BE2C (cell line): ENCODE results near the gene SRP72.

ENCODE experiments used
- DNase-seq: peaks from one replicate; pipeline ENCODE4 v3.0.0-alpha.2; 2020
- H3K27me3 ChIP-seq: fragments of 250-450 bp; sonication (Bioruptor Pico); 2 replicates; pipeline ENCODE4 v1.5.1; 2020; ENCODE audit warnings: mild to moderate bottlenecking
- H3K36me3 ChIP-seq: fragments of 250-450 bp; sonication (Bioruptor Pico); 2 replicates; pipeline ENCODE4 v1.5.1; 2020; ENCODE audit warnings: mild to moderate bottlenecking
- H3K4me1 ChIP-seq: fragments of 250-450 bp; sonication (Bioruptor Pico); 2 replicates; pipeline ENCODE4 v1.5.1; 2020
- H3K4me3 ChIP-seq: 2 replicates; pipeline ENCODE4 v1.5.1; 2011; ENCODE audit warnings: low read depth, low read length
- H3K9me3 ChIP-seq: fragments of 250-450 bp; sonication (Bioruptor Pico); 2 replicates; pipeline ENCODE4 v1.5.1; 2020
- CTCF ChIP-seq: IDR thresholded peaks from 2 replicates; pipeline ENCODE4 v1.5.1; 2012; ENCODE audit warnings: mild to moderate bottlenecking, low read depth, low read length

Gene SRP72

DNA sequence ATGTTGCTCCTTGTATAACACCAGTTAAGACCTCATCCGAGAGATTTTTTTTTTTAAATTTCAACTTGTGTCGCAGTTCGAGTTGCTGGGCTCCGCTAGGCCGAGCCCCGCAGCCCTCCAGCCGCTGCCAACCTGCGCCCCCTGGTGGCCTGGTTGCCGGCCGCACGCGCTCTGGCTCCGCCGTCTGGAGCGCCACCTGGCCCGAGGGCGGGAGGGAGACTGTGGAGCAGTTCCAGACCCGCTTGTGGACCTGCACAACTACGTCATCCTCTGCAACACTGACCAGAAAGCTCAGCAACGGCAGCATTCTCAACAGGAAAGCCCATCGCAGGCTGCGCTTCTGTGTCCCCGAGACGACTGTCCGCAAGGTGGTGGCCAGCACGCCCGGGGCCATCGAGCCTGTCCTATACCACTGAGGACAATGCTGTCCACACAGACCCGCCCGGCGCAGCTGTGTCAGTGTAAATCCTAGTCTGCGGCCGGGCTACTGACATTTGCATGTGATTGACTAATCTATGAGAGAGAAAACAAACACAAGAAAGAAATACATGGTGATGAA is 77.2 kb downstream of the SRP72 start:
- no peaks in the 10 kb centered on the region for H3K4me1 ChIP-seq
- peaks cover 3% of the 10 kb centered on the region; the same call in 1 of the 2 replicates for H3K27me3 ChIP-seq
- H3K36me3 ChIP-seq: no peaks in the 10 kb centered on the region
- no peaks in the 10 kb centered on the region for H3K9me3 ChIP-seq
- TF ChIP-seq CTCF: peak; percentile 94
- DNase-seq: peak; percentile 94
- H3K4me3 ChIP-seq: peak overlapping the region; percentile 62

- no peak for DNase-seq
- peaks cover 7% of the 10 kb centered on the region; the same call in 1 of the 2 replicates for H3K27me3 ChIP-seq
- H3K36me3 ChIP-seq: no peaks in the 10 kb centered on the region
- no peaks in the 10 kb centered on the region for H3K9me3 ChIP-seq
- no peak for TF ChIP-seq CTCF
- H3K4me3 ChIP-seq: no peak overlapping the region
- H3K4me1 ChIP-seq: no peaks in the 10 kb centered on the region
Observed at GRCh38 chr4:56550642-56551041, 83.2 kb downstream of the SRP72 start.

GRCh38 chr4:56551516-56551915 is 84.1 kb downstream of the SRP72 start:
- H3K27me3 ChIP-seq: peaks cover 11% of the 10 kb centered on the region
- no peak for DNase-seq
- no peak for TF ChIP-seq CTCF
- no peak overlapping the region for H3K4me3 ChIP-seq
- H3K36me3 ChIP-seq: no peaks in the 10 kb centered on the region
- no peaks in the 10 kb centered on the region for H3K9me3 ChIP-seq
- H3K4me1 ChIP-seq: no peaks in the 10 kb centered on the region

DNA sequence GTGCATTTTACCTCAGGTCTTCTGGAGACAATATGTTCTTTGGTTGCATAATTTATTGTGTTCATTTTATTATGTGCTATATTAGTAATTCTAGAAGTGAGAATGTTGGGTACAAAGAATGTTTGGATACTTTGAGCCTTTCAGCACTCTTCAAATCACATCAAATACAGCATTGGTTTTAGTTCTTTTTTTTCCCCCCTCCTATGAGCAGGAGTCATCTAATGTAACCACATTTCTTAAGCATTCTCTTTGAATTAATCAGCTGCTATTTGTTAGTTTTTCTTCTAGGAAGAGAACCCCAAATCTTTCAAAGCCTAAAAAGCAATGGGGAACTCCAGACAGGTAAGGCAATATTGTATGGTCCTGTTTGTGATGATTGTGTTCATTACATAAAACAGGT is 84.9 kb downstream of the SRP72 start:
- no peak for DNase-seq
- TF ChIP-seq CTCF: no peak
- Histone ChIP-seq H3K9me3 (no peaks in the 10 kb centered on the region), H3K36me3 (no peaks in the 10 kb centered on the region), H3K27me3 (peaks cover 15% of the 10 kb centered on the region), H3K4me1 (no peaks in the 10 kb centered on the region), H3K4me3 (no peak overlapping the region)
